HG03159 (cell line): Measurements from ENCODE around the gene MKLN1.
A peak's percentile ranks its signal among the peaks of the same experiment; 100 is the strongest.
"Not testable (repeated sequence)": the region's sequence is repeated elsewhere in the genome, so short reads cannot be mapped to it uniquely, and the experiment has no call there.

Experiments
- ATAC-seq: cut with Tn5 transposase; IDR thresholded peaks from one replicate; pipeline ENCODE4 v1.9.1; 2021; ENCODE audit warnings: mild to moderate bottlenecking, moderate library complexity; ENCODE audit not compliant: unreplicated experiment

The MKLN1 gene

DNA sequence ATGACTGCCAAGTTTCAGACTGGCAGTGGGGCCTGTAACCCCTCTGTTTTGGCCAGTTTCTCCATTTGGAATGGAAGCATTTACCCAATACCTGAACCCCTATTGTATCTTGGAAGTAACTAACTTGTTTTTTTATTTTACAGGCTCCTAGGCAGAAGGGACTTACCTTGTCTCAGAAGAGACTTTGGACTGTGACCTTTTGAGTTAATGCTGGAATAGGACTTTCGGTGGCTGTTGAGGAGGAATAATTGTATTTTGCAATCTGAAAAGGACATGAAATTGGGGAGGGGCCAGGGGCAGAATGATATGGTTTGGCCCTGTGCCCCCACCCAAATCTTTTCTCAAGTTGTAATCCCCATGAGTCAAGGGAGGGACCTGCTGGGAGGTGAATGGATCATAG is 20.0 kb upstream of the MKLN1 start:
- ATAC-seq, result no peak

DNA sequence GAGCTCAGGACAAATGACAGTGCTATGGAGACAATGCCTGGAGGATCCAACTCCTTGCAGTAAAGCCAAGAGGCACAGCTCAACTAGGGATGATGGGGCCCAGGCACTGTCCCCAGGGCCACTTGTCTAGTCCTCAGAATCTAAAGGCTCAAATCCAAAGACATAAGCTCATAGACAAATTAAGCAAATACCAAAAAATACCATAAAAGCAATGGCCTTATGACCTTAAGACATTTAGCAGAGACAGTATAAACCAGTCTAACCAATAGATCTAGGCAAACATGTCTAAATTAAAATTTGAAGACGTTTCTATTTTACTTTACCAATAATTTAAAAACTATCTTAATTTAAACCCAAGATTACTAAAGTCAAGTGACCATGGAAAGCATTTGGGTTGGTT is 14.8 kb upstream of the MKLN1 start:
- ATAC-seq, result no peak

- no peak for ATAC-seq
Observed at GRCh38 chr7:131320603-131321002, 7.1 kb upstream of the MKLN1 start.

- no peak for ATAC-seq
Observed at GRCh38 chr7:131321656-131322055, 6.0 kb upstream of the MKLN1 start.

GRCh38 chr7:131322061-131322460 is 5.6 kb upstream of the MKLN1 start:
- no peak for ATAC-seq

- ATAC-seq, result no peak
Observed at GRCh38 chr7:131322861-131323260, 4.8 kb upstream of the MKLN1 start.

- ATAC-seq, result no peak
Observed at GRCh38 chr7:131325179-131325840, 2.4 kb upstream of the MKLN1 start.

DNA sequence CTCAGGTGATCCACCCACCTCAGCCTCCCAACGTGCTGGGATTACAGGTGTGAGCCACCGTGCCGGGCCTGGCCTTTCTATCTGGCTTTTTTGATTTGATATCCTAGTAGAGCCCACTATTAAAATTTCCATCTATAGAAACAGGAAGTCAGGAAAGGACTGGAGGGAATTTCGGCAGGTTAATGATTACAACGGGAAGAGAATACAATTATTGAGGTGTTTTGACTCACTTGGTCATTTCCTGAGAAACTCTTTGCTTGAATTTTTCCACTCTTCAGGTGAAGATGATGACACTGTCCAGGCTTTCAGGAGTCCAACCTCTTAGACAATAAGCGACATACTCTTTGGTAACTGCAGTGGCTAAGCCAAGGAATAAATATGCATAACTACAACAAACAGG is 1.1 kb upstream of the MKLN1 start:
- ATAC-seq, result no peak

DNA sequence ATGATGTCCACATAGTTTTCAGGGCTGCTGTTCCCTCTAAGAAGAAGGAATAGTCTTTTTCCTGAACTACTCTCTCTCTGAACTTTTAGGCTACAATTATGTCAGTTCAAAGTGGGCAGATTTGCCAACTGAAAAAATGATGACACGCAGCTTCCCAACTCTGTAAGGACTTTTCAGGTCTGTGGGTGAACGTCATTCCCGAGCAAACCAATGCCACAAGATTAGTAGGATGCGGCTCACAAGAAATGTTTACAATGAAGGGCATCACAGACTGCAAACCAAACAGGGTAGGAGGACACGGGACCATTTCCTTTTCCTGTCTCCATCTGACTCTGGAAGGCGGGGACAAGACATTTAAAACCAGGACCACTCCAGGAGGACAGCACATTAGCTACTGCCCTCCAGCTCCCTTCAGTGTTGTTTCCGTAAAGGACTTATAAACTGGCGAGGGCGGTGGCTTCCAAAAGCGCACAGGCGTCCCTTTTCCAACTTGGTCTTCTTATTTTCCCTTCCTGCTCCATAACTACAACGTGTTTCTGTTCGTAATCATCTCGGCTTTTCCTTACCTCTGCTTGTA is 539 bp upstream of the MKLN1 start:
- ATAC-seq, result peak; percentile 10

GRCh38 chr7:131328377-131329175 is 900 bp downstream of the MKLN1 start:
- no peak for ATAC-seq

GRCh38 chr7:131329176-131329570 is 1.5 kb downstream of the MKLN1 start:
- no peak for ATAC-seq

DNA sequence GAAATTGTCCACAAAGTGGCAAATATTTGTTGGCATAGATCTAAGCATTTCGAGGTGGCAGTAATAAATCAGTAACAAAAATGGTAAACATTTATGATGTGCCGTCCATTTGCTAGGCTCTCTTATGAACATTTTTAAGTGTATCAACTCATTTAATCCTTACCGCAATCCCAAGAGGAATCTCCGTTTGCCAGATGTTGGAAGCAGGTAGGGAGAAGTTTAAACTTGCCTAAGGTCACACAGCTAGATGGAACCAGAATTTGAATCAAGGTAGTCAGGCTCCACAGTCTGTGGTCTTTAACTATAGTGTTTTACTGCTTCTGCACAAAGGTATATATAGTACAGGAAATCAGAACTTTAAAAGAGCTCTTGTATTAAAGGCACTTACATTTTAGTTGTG is 2.6 kb downstream of the MKLN1 start:
- no peak for ATAC-seq

GRCh38 chr7:131331806-131332205 is 4.1 kb downstream of the MKLN1 start:
- no peak for ATAC-seq

DNA sequence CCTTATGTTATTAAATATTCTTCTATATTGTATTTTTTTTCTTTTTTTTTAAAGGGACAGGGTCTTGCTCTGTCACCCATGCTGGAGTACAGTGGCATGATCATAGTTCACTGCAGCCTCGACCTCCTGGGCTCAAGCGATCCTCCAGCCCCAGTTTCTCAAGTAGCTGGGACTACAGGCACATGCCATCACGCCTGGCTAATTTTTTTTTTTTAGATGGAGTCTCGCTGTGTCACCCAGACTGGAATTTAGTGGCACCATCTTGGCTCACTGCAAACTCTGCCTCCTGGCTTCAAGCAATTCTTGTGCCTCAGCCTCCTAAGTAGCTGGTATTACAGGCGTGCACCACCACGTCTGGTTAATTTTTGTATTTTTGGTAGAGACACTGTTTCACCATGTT is 5.1 kb downstream of the MKLN1 start:
- ATAC-seq, result not testable (repeated sequence)

DNA sequence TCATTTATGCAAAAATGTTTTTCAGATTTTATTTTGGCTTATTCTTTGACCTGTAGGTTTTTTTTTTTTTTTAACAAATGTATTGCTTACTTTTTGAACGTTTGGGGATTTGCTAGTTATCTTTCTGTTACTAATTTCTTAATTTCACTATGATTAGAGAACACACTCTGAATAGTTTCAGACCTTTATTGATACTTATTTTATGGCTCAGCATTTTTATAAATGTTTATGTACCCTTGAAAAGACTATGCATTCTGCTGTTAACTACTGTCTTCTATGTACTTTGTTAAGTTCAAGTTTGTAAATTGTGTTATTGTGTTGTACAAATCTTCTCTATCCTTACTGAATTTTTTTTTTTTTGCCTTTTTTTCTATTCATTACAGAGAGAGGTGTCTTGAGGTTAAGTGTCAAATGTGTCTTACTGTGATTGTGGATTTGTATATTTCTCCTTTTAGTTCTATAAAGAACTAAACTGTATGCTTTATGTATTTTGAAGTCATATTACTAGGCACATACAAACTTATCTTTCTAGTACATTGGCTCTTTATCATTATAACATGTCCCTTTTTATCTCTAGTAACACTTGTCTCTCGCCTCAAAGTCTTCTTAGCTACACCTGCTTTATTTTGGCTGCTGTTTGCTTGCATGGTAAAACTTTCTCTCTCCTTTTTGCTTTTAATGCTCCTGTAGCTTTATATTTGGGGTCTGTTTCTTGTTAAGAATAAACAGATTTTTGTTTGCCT is 8.1 kb downstream of the MKLN1 start:
- no peak for ATAC-seq

- no peak for ATAC-seq
Observed at GRCh38 chr7:131336956-131337355, 9.3 kb downstream of the MKLN1 start.

- ATAC-seq, result no peak
Observed at GRCh38 chr7:131338173-131338572, 10.5 kb downstream of the MKLN1 start.

DNA sequence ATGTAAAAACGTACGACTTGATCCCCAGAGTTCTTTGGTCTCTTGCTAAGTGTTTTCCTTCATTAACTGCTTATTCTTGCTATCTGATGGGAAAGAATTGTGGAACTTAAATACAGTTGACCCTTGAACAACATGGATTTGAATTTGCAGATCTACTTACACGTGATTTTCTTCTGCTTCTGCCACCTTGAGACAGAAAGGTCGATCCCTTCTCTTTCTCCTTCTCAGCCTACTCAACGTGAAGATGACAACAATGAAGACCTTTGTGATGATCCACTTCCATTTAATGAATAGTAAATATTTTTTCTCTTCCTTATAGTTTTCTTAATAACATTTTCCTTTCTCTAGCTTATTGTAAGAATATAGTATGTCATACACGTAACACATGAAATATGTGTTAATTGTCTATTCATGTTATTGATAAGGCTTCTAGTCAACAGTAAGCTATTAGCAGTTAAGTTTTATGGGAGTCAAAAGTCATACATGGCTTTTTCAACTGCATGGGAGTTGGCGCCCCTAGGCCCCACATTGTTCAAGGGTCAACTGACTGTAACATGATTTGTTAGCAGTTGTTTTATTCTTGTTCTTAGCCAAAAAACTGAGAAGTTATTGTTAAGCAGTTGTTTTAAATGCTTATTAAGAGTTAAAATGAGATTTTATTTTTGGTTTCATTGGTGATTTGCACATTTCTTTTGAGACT is 11.2 kb downstream of the MKLN1 start:
- no peak for ATAC-seq

DNA sequence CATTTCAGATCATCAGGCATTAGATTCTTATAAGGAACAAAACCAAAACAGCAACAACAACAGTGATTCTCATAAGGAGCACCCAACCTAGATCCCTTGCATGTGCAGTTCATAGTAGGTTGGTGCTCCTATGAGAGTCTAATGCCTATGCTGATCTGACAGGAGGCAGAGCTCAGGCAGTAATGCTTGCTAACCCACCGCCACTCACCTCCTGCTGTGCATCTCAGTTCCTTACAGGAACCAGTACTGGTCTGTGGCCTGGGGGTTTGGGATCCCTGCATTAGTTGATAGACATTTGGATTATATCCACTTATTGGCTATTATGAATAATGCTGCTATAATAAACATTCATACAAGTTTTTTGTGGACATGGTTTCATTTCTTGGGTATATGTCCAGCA is 14.0 kb downstream of the MKLN1 start:
- no peak for ATAC-seq

- ATAC-seq, result no peak
Observed at GRCh38 chr7:131342864-131343442, 15.3 kb downstream of the MKLN1 start.
